8988T (cell line): ENCODE data around the gene OLFM2.
"Not testable (repeated sequence)": the region's sequence is repeated elsewhere in the genome, so short reads cannot be mapped to it uniquely, and the experiment has no call there.

Source experiments
- DNase-seq: peaks from one replicate; pipeline ENCODE4 v3.0.0; 2011

OLFM2 gene

DNA sequence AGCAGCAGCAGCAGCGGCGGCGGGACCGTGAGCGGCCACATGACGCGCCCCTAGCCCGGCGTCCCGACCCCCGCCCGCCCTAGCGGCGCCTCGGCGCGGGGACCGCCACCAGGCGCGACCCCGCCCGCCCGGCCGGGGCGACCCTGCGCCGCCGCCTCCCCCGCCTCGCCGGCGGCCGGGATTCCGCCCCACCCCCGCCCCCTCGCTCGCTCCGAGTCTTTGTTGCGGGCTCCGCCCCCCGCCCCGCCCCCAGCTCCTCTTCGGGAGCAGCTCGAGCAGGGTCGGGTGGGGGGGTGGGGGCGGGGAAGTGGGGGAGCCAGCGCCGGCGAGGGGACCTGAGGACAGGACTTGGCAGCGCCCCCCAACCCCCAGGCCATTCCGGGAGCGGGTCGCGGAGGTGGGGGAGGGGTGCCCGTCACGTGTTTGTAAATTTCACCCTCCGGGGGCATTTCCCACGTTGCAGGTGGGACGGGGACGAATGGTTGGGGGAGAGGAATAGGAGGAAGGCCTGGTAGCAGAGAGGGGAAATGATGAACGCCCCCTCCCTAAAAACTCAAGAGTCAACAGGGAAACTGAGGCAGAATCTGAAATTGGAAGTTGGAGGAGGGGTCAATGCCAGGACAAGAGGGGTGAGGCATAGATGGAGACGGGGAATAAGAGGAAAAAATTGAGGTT lies at the start of gene OLFM2:
OLFM2 (minus strand) TSS at position 190 of the 675 bp plus-strand sequence; CDS start at position 41, 149 bp downstream.
- DNase-seq, result no peak

DNA sequence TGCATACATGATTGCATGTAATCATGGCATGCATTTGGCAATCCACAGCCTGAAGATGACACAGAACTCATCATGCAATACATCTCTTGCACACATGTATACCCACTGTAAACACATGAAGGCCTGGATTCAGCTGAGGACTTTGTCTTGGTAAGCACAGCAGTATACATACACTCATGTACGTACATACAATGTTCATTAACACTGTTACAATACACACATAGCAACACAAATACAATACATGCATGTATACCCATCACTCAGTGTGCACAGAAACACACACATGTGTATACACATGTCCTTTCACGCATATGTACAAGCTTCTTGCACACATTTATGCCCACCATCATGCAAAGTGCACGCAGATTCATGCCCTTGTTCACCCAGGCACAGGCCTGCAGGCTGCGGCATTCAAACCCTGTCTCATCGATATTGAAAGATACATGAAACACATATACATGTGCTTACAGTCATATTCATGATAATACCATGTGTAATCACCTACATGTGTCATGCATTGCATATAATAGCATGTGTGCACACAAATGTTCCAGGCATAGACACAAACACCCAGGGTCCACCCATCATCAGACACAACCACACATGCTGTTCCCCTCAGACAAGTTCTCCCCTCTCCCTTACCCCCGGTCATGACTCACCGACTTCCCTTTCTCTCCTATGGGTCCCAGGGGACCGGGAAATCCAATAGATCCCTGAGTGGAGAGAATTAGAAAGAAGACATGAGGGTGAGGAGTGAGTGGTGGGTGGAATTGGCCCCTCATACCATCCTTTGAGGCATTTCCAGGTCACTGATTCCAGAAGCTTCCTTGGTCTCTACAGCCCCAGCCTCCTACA lies 45.3 kb upstream of the OLFM2 start:
- no peak for DNase-seq

DNA sequence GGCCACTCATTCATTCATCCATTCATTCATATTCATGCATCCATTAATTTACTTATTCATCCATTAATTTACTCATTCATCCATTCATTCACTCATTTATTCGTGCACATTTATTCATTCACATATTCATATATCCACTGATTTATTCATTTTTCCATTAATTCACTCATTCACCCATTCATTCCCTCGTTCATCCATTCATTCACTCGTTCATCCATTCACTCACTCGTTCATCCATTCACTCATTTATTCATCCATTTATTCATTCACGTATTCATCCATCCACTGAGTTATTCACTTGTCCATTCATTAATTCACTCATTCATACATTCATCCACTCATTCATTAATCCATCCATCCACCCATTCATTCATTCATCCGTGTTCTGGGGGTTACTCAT lies 35.8 kb upstream of the OLFM2 start:
- no peak for DNase-seq

DNA sequence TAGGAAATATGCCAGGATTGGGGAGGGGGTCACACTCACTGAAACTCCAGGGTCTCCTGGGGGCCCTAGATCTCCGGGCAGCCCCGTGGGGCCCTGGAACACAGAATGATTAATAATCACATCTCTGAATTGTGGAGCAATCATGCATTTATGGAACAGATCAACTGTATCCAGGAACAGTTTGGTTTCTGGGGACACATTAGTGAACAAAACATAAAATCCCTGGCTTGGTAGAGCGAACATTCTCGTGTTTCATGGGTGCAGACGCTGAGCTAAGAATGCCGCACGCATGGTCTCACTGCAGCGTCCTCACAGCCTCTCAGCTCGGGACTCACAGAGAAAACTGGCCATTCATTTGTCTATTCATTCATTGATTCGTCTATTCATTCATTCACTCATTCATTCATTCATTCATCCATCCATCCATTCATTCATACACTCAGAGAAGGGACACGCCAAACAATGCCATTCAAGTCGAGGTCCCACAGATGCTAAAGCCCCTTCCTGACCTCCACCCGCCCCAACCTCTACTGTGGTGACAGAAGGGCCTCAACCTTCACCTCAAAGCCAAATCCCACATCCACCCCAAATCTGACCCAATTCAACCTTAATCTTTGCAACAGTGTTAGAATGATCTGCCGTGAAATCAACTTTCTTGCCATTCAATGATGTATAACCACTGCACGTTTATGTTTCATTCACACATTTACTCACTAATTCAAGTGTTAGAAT lies 35.0 kb upstream of the OLFM2 start:
- no peak for DNase-seq

DNA sequence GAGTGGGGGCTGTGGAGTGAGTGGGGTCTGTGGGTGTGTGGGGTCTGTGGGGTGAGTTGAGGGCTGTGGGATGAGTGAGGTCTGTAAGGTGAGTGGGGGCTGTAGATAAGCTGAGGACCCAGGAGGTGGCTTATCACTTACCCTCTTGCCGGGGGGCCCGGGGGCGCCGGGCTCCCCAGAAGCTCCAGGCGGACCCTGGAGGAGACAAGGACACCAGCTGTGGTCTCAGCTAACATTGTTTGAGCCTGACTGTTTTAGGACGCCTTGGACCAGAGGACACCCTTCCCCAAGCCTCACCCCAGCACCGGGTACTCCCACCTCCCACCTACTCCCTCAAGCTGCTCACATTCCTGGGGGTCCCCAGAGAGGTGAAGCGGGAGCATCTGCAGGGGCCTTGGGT lies 34.2 kb upstream of the OLFM2 start:
- no peak for DNase-seq

DNA sequence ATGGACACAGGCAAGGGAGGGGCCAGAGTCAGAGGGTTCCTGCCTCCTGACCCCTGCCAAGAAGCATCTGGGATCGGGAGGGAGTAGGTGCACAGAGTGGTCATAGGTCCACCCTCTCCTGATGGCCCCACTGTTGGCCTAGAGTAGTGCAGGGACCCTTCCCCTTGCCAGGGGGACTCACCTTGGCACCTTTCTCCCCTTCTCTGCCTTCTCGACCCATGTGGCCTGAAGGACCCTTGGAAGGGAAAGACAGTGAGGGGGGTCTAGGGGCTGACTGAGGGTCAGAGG lies 33.3 kb upstream of the OLFM2 start:
- DNase-seq, result no peak

DNA sequence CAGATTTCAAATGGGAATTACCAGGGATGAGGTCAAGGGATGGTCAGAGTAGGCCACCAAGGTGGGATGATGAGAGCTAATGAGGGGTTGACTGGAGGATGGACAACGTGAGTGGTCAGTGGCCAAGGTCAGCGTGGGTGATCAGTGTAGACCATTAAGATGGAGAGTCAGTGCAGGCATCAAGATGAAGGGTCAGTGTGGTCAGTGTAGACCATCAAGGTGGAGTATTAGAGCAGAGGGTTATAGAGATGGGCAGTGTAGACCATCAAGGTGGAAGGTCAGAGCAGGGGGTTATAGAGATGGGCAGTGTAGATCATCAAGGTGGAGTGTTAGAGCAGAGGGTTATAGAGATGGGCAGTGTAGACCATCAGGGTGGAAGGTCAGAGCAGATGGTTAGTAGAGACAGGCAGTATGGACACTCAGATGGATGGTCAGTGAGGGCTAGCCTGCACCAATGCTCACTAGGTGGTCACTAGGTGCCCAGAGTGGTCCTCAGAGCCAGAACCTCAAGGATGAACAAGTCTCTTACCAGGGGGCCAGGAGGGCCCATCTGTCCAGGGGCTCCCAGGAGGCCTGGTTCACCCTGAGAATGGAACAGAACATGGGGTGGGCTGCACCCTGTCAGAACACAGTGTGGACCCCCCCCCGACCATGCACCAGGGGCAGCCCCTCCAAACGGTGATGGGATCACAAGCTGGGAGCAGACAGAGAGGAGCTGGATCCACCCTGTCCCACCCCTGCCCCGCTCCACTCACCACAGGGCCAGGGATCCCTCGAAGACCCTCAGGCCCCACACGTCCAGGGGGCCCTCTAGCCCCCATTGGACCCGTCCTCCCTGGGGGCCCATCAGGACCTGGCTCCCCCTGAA lies 32.7 kb upstream of the OLFM2 start:
- DNase-seq, result no peak

DNA sequence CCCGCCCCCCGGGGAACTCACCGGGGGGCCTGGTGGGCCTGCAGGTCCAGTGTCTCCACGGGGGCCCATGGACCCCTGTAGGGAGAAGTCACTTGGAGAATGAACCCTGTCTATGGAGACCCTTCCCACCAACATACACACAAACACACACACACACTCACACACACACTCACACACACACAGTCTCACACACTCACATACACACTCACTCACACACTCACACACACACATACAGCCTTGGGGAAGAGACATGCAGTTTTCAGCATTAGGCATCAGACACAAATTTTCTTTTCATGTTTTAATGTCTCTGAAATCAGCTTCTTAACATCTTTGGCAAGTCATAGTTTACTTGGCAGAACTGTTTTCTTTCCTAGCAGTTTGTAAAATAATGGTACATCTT lies 31.0 kb upstream of the OLFM2 start:
- no peak for DNase-seq

DNA sequence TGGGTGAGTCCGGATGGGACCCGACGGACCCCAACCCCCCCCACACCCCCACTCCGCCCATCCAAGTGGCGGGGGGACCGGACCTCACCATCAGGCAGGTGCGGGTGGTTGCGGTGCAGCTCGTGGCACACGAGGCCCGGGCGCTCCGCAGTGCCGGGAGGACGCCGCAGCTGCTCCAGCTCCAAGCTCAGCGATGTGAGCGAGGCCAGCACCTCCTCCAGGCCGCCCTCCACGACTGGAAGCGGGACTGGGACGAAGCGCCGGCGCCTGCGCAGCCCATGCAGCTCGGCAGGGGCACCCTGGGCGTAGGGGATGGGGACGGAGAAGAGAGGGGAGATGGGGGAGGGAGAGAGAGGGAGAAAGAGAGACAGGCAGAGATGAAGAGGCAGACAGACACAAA lies 30.1 kb upstream of the OLFM2 start:
- no peak for DNase-seq

DNA sequence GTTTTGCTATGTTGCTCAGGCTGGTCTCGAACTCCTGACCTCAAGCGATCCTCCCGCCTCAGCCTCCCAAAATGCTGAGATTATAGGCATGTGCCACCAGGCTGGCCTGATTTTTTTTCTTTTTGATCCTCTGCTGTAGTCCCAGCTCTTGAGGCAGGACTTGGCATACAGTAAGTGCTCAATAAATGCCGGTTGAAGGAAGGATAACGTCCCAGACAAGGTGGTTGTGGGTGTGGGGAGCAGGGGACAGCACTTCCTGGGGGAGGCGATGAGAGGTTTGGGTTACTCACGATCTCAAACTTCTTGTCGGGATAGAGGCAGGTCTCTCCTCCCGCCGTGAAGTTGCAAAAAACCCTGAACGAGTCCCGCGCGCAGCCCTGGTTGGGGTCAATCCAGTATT lies 29.7 kb upstream of the OLFM2 start:
- no peak for DNase-seq

DNA sequence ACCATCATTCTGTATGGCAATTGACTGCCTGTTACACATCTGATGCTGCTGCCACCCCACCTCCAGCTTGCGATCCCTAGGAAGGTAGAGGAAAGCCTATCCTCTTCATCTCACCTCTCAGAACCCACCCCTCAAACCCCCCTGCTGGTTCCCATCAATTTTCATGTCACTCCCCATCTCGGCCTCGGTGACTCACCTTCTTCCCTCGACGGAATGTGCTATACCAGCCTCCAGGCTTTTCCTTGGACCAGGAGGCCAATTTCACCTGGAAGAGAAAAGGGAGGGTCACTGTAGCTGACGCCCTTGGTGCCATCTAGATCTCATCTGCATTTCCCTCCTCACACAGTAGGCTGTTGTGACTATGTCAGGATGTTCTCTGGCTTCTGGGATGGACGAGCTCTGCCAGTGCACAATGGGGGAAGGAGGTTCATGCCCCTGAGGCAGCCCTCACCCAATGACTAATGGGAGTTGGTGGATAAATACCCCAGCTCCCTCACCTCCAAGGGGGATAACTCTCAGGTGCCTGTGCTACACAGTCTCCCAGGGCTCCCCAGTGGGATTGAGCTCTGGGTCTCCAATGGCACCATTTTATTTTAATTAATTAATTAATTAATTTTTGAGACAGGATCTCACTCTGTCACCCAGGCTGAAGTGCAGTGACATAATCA lies 26.4 kb upstream of the OLFM2 start:
- no peak for DNase-seq

DNA sequence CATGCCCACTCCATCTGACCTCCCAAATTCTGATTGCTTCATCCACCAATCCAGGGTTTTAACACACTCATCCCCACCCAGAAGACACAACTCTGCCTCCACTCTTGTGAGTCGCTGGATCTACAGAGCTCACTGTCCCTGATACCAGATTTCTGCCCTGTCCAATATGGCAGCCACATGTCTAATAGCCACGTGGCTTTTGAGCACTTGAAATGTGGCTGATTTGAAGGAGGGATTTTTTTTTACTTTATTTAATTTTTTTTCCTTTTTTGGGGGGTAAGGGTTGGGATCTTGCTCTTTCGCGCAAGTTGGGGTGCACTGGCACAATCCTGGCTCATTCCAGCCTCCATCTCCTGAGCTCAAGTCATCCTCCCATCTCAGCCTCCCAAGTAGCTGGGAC lies 24.8 kb upstream of the OLFM2 start:
- DNase-seq, result no peak

DNA sequence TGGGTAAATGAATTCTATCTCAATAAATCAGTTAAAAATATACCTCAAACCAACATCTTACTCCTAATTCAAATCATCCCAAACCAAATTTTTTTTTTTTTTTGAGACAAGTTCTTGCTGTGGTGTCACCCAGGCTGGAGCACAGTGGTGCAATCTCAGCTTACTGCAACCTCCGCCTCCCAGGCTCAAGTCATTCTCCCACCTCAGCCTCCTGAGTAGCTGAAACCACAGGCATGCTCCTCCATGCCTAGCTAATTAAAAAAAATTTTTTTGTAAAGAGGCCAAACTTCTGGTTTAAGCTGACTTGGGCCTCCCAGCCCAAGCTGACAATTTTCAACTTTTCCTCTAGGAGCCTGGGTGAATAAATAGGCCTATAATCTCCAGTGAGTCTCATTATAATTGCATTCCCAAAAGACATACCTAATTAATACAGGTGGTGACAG lies 22.1 kb upstream of the OLFM2 start:
- DNase-seq, result no peak

DNA sequence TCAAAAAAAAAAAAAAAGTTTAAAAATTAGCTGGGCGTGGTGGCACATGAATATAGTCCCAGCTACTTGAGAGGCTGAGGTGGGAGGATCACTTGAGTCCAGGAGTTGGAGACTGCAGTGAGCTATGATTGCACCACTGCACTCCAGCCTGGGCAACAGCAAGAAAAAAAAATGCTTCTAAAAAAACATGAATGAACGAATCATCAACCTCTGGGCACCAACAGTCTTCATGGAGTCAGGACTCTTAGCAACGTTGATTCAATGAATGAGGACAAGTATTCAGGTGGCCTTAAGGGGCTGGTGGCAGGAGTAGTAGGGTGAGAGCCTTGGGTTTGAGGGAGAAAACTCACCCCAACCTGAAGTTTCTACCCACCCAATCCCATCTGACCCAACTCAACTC lies 20.6 kb upstream of the OLFM2 start:
- DNase-seq, result no peak

DNA sequence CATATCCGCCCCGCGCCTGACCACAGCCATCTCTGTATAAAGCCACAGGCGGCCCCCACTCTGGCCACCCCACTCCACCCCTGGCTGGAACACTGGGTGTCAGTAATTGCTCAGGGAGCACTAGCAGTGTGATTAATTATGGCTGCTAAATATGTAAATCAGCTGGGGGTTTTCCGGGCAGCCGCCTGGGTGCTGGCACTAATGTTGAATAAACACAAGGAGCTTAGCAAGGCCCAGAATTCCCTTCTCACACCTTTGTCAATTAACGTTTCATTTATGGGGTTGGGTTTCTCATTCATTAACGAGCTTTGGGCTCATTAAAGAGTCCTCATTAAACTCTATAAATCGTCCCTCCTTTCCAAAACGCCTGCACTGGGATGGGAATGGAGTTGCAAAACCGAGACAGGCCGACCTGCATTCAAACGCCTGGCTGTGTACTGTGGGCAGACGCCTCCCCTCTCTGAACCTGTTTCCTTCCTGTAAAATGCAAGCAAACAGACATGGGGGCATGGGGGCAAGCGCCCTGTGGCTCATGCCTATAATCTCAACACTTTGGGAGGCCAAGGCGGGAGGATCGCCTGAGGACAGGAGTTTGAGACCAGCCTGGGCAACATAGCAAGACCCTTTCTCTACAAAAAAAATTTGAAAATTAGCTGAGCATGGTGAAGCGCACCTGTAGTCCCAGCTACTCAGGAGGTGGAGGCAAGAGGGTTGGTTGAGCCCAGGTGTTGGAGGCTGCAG lies 17.7 kb upstream of the OLFM2 start:
- DNase-seq, result no peak

DNA sequence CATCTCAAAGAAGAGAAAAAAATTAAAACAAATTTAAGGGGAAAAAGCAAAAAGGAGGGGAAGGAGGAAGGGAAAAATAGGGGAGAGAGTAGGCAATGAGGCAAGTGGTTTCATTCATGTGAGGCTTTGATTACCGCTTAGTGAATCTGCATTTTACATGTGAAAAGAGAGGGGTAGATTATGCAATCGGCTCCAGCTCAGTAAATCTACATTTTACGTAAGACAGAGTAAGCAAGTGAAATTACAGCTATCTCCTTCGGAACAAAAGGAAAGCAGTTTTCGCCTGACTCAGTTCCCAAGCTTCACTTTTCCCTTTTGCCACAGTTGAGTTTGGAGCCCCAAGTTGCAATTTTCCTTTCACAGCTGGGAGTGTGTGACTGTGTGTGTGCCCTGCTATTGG lies 16.0 kb upstream of the OLFM2 start:
- DNase-seq, result no peak

DNA sequence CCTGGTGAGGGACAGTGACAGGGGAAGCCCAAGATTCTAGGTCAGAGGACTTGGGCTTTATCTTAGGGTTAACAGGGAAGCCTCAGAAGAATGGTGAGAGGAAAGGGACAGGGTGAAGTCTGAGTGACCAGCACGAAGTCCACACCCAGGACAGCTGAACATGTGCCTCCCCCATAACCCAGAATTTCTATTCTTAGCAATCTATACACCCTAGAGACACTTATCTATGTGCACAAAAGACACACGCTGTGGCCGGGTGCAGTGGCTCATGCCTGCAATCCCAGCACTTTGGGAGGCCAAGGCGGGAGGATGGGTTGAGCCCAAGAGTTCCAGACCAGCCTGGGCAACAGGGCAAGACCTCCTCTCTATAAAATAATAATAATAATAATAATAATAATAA lies 11.1 kb upstream of the OLFM2 start:
- no peak for DNase-seq

DNA sequence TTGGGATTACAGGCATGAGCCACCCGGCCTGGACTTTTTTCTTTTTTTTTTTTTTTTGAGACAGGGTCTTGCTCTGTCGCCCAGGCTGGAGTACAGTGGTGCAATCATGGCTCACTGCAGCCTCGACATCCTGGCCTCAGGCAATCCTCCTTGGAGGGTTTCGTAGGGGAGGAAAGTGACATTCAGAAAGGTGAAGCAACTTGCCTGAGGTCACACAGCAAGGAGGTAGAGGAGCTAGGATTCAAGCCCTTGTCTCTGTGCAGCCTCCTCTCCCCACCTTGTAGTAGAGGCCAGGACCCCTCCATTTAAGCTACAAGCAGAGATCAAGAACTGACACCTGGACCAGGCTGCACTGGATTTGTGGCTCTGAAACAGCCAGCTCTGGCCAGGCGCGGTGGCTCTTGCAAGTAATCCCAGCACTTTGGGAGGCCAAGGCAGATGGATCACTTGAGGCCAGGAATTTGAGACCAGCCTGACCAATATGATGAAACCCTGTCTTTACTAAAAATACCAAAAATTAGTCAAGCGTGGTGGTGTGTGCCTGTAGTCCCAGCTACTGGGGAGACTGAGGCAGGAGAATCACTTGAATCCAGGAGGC lies 10.3 kb upstream of the OLFM2 start:
- not testable (repeated sequence) for DNase-seq

DNA sequence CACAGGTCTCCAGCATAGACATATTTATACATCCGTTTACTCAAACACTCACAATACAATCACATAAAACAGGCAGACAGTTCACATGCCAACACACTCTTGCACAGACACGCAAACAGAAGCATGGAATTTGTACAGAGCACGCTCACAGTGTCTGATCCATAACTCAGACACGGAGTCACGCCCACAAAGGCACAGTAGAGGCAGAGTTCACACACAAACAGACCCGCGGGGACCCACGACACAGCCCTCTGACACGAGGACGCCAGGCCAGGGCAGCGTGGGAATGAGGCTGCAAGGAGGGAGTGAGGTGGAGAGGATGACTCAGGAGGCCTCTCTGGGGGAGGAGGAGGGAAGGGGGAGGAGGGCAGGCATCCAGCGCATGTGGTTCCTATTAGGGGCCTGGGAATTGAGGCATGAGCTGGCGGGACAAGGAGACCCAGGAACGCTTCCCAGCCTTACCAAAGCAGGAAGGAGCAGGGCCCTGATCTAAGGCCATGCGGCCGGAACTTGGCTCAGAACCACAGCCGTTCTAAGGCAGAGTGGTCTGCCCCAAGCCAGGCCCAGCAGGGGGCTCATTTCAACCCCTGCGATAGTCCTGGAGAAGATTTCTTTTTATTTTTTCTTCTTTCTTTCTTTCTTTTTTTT lies 9.1 kb upstream of the OLFM2 start:
- no peak for DNase-seq

DNA sequence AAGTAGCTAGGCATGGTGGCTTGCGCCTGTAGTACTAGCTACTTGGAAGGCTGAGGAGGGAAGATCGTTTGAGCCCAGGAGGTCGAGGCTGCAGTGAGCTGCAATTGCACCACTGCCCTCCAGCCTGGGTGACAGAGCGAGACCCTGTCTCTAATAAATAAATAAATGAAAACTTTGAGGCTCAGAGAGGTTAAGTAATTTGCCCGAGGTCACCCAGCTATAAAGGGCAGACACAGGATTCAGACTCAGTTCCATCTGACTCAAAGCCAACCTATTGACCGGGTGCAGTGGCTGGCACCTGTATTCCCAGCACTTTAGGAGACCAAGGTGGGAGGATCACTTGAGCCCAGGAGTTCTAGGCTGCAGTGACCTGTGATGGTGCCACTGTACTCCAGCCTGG lies 7.4 kb upstream of the OLFM2 start:
- no peak for DNase-seq

DNA sequence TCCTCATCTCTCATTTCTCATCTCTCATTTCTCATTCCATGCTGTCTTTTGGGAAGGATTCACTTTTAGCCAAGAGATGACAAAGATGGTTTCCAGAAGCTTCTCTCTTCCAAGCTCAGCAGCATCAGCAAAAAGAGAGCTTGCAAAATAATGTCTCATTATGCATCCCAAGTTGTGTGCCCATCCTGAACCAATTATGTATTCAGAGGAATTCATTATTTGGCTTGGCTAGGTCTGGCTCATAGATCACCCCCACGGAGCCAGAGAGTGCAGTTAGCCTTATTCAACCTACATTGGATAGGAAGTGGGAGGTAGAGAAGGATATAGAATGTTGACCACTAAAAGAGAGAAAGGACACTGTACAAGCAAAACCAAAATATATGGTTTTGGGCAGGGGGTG lies 5.4 kb upstream of the OLFM2 start:
- DNase-seq, result no peak
